H9 (cell line): Measurements from ENCODE around the gene GSX1. TPM values are rescaled to one million over a fixed set of nuclear protein-coding genes. Genes with fewer than 3 reads are reported as not detected.

Source experiments
- DNase-seq: peaks from one replicate; pipeline ENCODE4 v3.0.0-alpha.2; 2017
- H2AFZ ChIP-seq: one replicate; pipeline ENCODE4 v1.6.1; 2013; ENCODE audit warnings: mild to moderate bottlenecking, low read length, control low read depth, moderate library complexity
- H2AK5ac ChIP-seq: 2 replicates; pipeline ENCODE4 v1.6.1; 2013; ENCODE audit warnings: low read length, control low read depth, mixed read lengths; ENCODE audit not compliant: insufficient read length
- H2BK120ac ChIP-seq: one replicate; pipeline ENCODE4 v1.6.1; 2013; ENCODE audit warnings: low read depth, mild to moderate bottlenecking, low read length, control low read depth, inconsistent platforms; ENCODE audit not compliant: poor library complexity, severe bottlenecking
- H2BK12ac ChIP-seq: 2 replicates; pipeline ENCODE4 v1.6.1; 2013; ENCODE audit warnings: low read length, control low read depth, mixed read lengths, low read depth; ENCODE audit not compliant: insufficient read length
- H2BK15ac ChIP-seq: 2 replicates; pipeline ENCODE4 v1.6.1; 2013; ENCODE audit warnings: low read depth, low read length, control low read depth
- H2BK20ac ChIP-seq: one replicate; pipeline ENCODE4 v1.6.1; 2013; ENCODE audit warnings: low read depth, mild to moderate bottlenecking, low read length, control low read depth, inconsistent platforms; ENCODE audit not compliant: poor library complexity, severe bottlenecking
- H2BK5ac ChIP-seq: 2 replicates; pipeline ENCODE4 v1.6.1; 2013; ENCODE audit warnings: low read length, control low read depth, mixed read lengths; ENCODE audit not compliant: insufficient read length
- H3K14ac ChIP-seq: 2 replicates; pipeline ENCODE4 v1.6.1; 2013; ENCODE audit warnings: low read length, control low read depth; ENCODE audit not compliant: insufficient read depth
- H3K18ac ChIP-seq: 2 replicates; pipeline ENCODE4 v1.6.1; 2013; ENCODE audit warnings: low read depth, mild to moderate bottlenecking, mixed read lengths, low read length, control low read depth; ENCODE audit not compliant: insufficient read length
- H3K23ac ChIP-seq: 2 replicates; pipeline ENCODE4 v1.6.1; 2013; ENCODE audit warnings: low read length, control low read depth, mixed read lengths, low read depth; ENCODE audit not compliant: insufficient read length
- H3K23me2 ChIP-seq: 2 replicates; pipeline ENCODE4 v1.6.1; 2013; ENCODE audit warnings: low read depth, mild to moderate bottlenecking, mixed read lengths, low read length, control low read depth; ENCODE audit not compliant: insufficient read length, poor library complexity, severe bottlenecking
- H3K27ac ChIP-seq: 2 replicates; pipeline ENCODE4 v1.5.1; 2013; ENCODE audit warnings: low read length, control low read depth, mixed read lengths, low read depth; ENCODE audit not compliant: insufficient read length
- H3K27me3 ChIP-seq: 2 replicates; pipeline ENCODE4 v1.6.1; 2013; ENCODE audit warnings: low read length, control low read depth, inconsistent platforms; ENCODE audit not compliant: insufficient read depth
- H3K4ac ChIP-seq: 2 replicates; pipeline ENCODE4 v1.6.1; 2013; ENCODE audit warnings: low read depth, mild to moderate bottlenecking, control low read depth, inconsistent platforms, low read length, moderate library complexity
- H3K4me1 ChIP-seq: 2 replicates; pipeline ENCODE4 v1.6.1; 2013; ENCODE audit warnings: low read length, control low read depth, inconsistent platforms; ENCODE audit not compliant: insufficient read depth
- H3K4me2 ChIP-seq: 2 replicates; pipeline ENCODE4 v1.6.1; 2013; ENCODE audit warnings: low read length, control low read depth, mixed read lengths; ENCODE audit not compliant: insufficient read length, insufficient read depth
- H3K56ac ChIP-seq: 2 replicates; pipeline ENCODE4 v1.6.1; 2013; ENCODE audit warnings: low read depth, mild to moderate bottlenecking, mixed read lengths, low read length, control low read depth; ENCODE audit not compliant: insufficient read length
- H3K79me1 ChIP-seq: 2 replicates; pipeline ENCODE4 v1.6.1; 2013; ENCODE audit warnings: low read depth, mild to moderate bottlenecking, moderate library complexity, low read length, control low read depth, inconsistent platforms; ENCODE audit not compliant: insufficient read depth, poor library complexity, severe bottlenecking
- H3K79me2 ChIP-seq: 2 replicates; pipeline ENCODE4 v1.6.1; 2013; ENCODE audit warnings: low read length, control low read depth, inconsistent platforms; ENCODE audit not compliant: insufficient read depth
- H3K9ac ChIP-seq: 2 replicates; pipeline ENCODE4 v1.6.1; 2013; ENCODE audit warnings: low read length, control low read depth, mixed read lengths; ENCODE audit not compliant: insufficient read length; ENCODE audit errors: extremely low read depth
- H3K9me3 ChIP-seq: one replicate; pipeline ENCODE4 v1.6.1; 2013; ENCODE audit warnings: low read depth, low read length, inconsistent platforms; ENCODE audit not compliant: control insufficient read depth
- H3T11ph ChIP-seq: one replicate; pipeline ENCODE4 v1.6.1; 2013; ENCODE audit warnings: mild to moderate bottlenecking, low read length, control low read depth, inconsistent platforms
- H4K20me1 ChIP-seq: one replicate; pipeline ENCODE4 v1.6.1; 2013; ENCODE audit not compliant: control insufficient read depth, insufficient read length, insufficient read depth
- H4K5ac ChIP-seq: 2 replicates; pipeline ENCODE4 v1.6.1; 2013; ENCODE audit warnings: low read depth, mild to moderate bottlenecking, mixed read lengths, low read length, control low read depth; ENCODE audit not compliant: insufficient read length
- H4K8ac ChIP-seq: replicated peaks from 2 replicates; pipeline ENCODE4 v1.6.1; 2013; ENCODE audit warnings: low read length, control low read depth, mixed read lengths, low read depth; ENCODE audit not compliant: insufficient read length
- H4K91ac ChIP-seq: 2 replicates; pipeline ENCODE4 v1.6.1; 2013; ENCODE audit warnings: low read depth, mild to moderate bottlenecking, moderate library complexity, mixed read lengths, low read length, control low read depth; ENCODE audit not compliant: insufficient read length
- H3K27ac Mint-ChIP-seq, 3 experiments: 2 replicates in 2 of 3; 3 replicates in 1 of 3; pipeline ENCODE4 v1.8.0; 2020 to 2021; ENCODE audit warnings: mixed read lengths in 3 of 3, mild to moderate bottlenecking in 1 of 3, moderate library complexity in 1 of 3
- H3K27me3 Mint-ChIP-seq: 2 replicates; pipeline ENCODE4 v1.8.0; 2021; ENCODE audit warnings: low read depth, mild to moderate bottlenecking, moderate library complexity, mixed read lengths
- H3K36me3 Mint-ChIP-seq, 3 experiments: 2 replicates in 2 of 3; 3 replicates in 1 of 3; pipeline ENCODE4 v1.8.0; 2020 to 2021; ENCODE audit warnings: low read depth in 3 of 3, mixed read lengths in 3 of 3; ENCODE audit not compliant: insufficient read depth in 1 of 3
- H3K4me1 Mint-ChIP-seq, 2 experiments: 2 replicates each; pipeline ENCODE4 v1.8.0; 2020; ENCODE audit warnings: mixed read lengths in 2 of 2
- H3K4me3 Mint-ChIP-seq, 2 experiments: 2 replicates in 1 of 2; 3 replicates in 1 of 2; pipeline ENCODE4 v1.8.0; 2020 to 2021; ENCODE audit warnings: mild to moderate bottlenecking in 2 of 2, mixed read lengths in 2 of 2, moderate library complexity in 1 of 2
- H3K9me3 Mint-ChIP-seq, 2 experiments: 2 replicates in 1 of 2; 3 replicates in 1 of 2; pipeline ENCODE4 v1.8.0; 2020; ENCODE audit warnings: mild to moderate bottlenecking in 2 of 2, mixed read lengths in 2 of 2, moderate library complexity in 1 of 2
- CTCF ChIP-seq: fragments of 200-600 bp; sonication (generic); conservative IDR thresholded peaks from 3 replicates; pipeline ENCODE4 v1.8.0; 2021; ENCODE audit warnings: antibody characterized with exemption, mild to moderate bottlenecking
- WGBS: extraction: QIAGEN DNeasy Blood & Tissue Kit; methylation state at CpG from one replicate; pipeline ENCODE4 v1.1.7; 2013; ENCODE audit warnings: missing lambda C conversion rate, low lambda C conversion rate, mixed read lengths; ENCODE audit not compliant: insufficient read length; ENCODE audit errors: extremely low coverage; 5-methylcytosine and 5-hydroxymethylcytosine counted together
- total RNA-seq: library from RNA; stranded (reverse); gene quantifications from 2 replicates; pipeline ENCODE4 v1.2.1, GENCODE V29; 2021

GSX1 gene
- total RNA-seq, 1 experiment from 2014 or later, result not detected

GRCh38 chr13:27744801-27745200 lies 47.5 kb upstream of the GSX1 start:
- peak; percentile 60 for DNase-seq
- H3K27ac ChIP-seq, result peak overlapping the region; percentile 4
- no CpG with 5 or more reads among the region's 7 CpGs for WGBS

More at GRCh38 chr13:27744801-27745200, 47.5 kb upstream of the GSX1 start:
- Histone ChIP-seq H3T11ph (no peak overlapping the region), H3K27me3 (no peaks in the 10 kb centered on the region), H2BK5ac (no peak overlapping the region), H4K91ac (no peak overlapping the region), H3K4me2 (peak overlapping the region; percentile 54), H2AFZ (no peak overlapping the region), H3K18ac (no peak overlapping the region), H2BK120ac (no peak overlapping the region), H2BK20ac (no peak overlapping the region), H2BK15ac (no peak overlapping the region), H3K23me2 (no peaks in the 10 kb centered on the region), H4K5ac (no peak overlapping the region), H3K14ac (no peak overlapping the region), H3K23ac (no peak overlapping the region), H3K79me2 (no peaks in the 10 kb centered on the region), H2AK5ac (no peak overlapping the region), H3K4me1 (peaks cover 7% of the 10 kb centered on the region; the same call in 1 of the 2 replicates), H3K4ac (no peak overlapping the region), H3K9me3 (no peaks in the 10 kb centered on the region), H3K79me1 (no peaks in the 10 kb centered on the region), H3K56ac (no peak overlapping the region), H3K9ac (no peak overlapping the region), H2BK12ac (no peak overlapping the region), H4K8ac (no peak overlapping the region), H4K20me1 (no peaks in the 10 kb centered on the region)
- Mint-ChIP-seq H3K27me3 (peaks cover 21% of the 10 kb centered on the region), H3K4me3 (peak overlapping the region; percentile 19 to 47; a peak in 3 of 5 replicates), H3K27ac (peak overlapping the region; percentile 58 to 97 (median 90); a peak in 6 of 7 replicates), H3K9me3 (no peaks in the 10 kb centered on the region; a peak in 2 of 5 replicates), H3K36me3 (peaks cover 0 to 4% (median 0%) of the 10 kb centered on the region in 3 experiments; a peak in 3 of 7 replicates), H3K4me1 (peaks cover 21 to 24% of the 10 kb centered on the region in 2 experiments)
- no peak for TF ChIP-seq CTCF
